Measurements from ENCODE around the gene PRSS22.

- TF ChIP-seq, protein P1, sequence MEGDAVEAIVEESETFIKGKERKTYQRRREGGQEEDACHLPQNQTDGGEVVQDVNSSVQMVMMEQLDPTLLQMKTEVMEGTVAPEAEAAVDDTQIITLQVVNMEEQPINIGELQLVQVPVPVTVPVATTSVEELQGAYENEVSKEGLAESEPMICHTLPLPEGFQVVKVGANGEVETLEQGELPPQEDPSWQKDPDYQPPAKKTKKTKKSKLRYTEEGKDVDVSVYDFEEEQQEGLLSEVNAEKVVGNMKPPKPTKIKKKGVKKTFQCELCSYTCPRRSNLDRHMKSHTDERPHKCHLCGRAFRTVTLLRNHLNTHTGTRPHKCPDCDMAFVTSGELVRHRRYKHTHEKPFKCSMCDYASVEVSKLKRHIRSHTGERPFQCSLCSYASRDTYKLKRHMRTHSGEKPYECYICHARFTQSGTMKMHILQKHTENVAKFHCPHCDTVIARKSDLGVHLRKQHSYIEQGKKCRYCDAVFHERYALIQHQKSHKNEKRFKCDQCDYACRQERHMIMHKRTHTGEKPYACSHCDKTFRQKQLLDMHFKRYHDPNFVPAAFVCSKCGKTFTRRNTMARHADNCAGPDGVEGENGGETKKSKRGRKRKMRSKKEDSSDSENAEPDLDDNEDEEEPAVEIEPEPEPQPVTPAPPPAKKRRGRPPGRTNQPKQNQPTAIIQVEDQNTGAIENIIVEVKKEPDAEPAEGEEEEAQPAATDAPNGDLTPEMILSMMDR (conservative IDR thresholded peaks at IDR 0.05; ENCODE audit: low read depth, low read length), result no peak
- TF ChIP-seq EZH2 (IDR thresholded peaks at IDR 0.05; ENCODE audit: low read length, unreplicated experiment), result no peak
Measured at GRCh38 chr16:2828521-2828840, 29.5 kb downstream of the PRSS22 start.
